PC-9 (cell line): ENCODE data around the gene TMEM30A. TPM values are rescaled to one million over a fixed set of nuclear protein-coding genes. Genes with fewer than 3 reads are reported as not detected.

ENCODE experiments used
- BruUV-seq: library from RNA; stranded (reverse); fragments of 400-500 nt; replicated peaks from 2 replicates; lab custom pipeline; 2021; lab: Mats Ljungman, UMichigan
- CTCF ChIA-PET: fragments of 300-600 bp; sonication (Branson Sonifier 250); formaldehyde crosslinking; loops from one replicate; lab custom pipeline; 2022; ENCODE audit warnings: antibody characterized with exemption; lab: Charles Lee
- POLR2A ChIA-PET: fragments of 300-600 bp; sonication (Branson Sonifier 250); formaldehyde crosslinking; loops from one replicate; lab custom pipeline; 2022; ENCODE audit warnings: antibody characterized with exemption; ENCODE audit not compliant: unreplicated experiment; lab: Charles Lee
- DNase-seq, 2 experiments: peaks; one replicate each; pipeline versions ENCODE4 v3.0.0 to v3.0.0-alpha.2; 2015 to 2022; ENCODE audit warnings: mixed read lengths in 1 of 2
- H2AFZ ChIP-seq: fragments of 200-600 bp; sonication (generic); 2 replicates; pipeline ENCODE4 v1.8.1; 2017; ENCODE audit warnings: antibody characterized with exemption
- H3F3A ChIP-seq: fragments of 200-600 bp; sonication (generic); 2 replicates; pipeline ENCODE4 v1.8.1; 2017; ENCODE audit warnings: antibody characterized with exemption, mild to moderate bottlenecking, low read depth; ENCODE audit not compliant: insufficient read depth
- H3K27ac ChIP-seq: fragments of 200-600 bp; sonication (generic); 2 replicates; pipeline ENCODE4 v1.6.1; 2016; ENCODE audit warnings: mixed run types
- H3K27me3 ChIP-seq: fragments of 200-600 bp; sonication (generic); 2 replicates; pipeline ENCODE4 v1.6.1; 2016; ENCODE audit warnings: low read depth, mixed run types; ENCODE audit not compliant: insufficient read depth
- H3K36me3 ChIP-seq: fragments of 200-600 bp; sonication (generic); 2 replicates; pipeline ENCODE4 v1.6.1; 2016; ENCODE audit warnings: low read depth, mixed run types
- H3K4me1 ChIP-seq: fragments of 200-600 bp; sonication (generic); replicated peaks from 2 replicates; pipeline ENCODE4 v1.6.1; 2016; ENCODE audit warnings: mixed run types; ENCODE audit not compliant: insufficient read depth
- H3K4me2 ChIP-seq: fragments of 200-600 bp; sonication (generic); 2 replicates; pipeline ENCODE4 v1.6.1; 2017; ENCODE audit warnings: mixed run types
- H3K4me3 ChIP-seq: fragments of 200-600 bp; sonication (generic); 2 replicates; pipeline ENCODE4 v1.6.1; 2016; ENCODE audit warnings: mixed run types
- H3K79me2 ChIP-seq: fragments of 200-600 bp; sonication (generic); 2 replicates; pipeline ENCODE4 v1.6.1; 2017; ENCODE audit warnings: low read depth, mixed run types
- H3K9me2 ChIP-seq: fragments of 200-600 bp; sonication (generic); 2 replicates; pipeline ENCODE4 v1.8.1; 2017; ENCODE audit warnings: mild to moderate bottlenecking; ENCODE audit not compliant: insufficient read depth
- H3K9me3 ChIP-seq: fragments of 200-600 bp; sonication (generic); 2 replicates; pipeline ENCODE4 v1.8.1; 2016; ENCODE audit warnings: low read depth; ENCODE audit not compliant: insufficient read depth
- H4K20me1 ChIP-seq: fragments of 200-600 bp; sonication (generic); 2 replicates; pipeline ENCODE4 v1.8.1; 2017; ENCODE audit not compliant: insufficient read depth
- CTCF ChIP-seq: fragments of 200-600 bp; sonication (generic); conservative IDR thresholded peaks from 2 replicates; pipeline ENCODE4 v1.6.1; 2017; ENCODE audit warnings: mixed run types, antibody characterized with exemption, mild to moderate bottlenecking, moderate library complexity
- EZH2 ChIP-seq: fragments of 200-600 bp; sonication (generic); IDR thresholded peaks from 2 replicates; pipeline ENCODE4 v1.8.0; 2017; ENCODE audit warnings: antibody characterized with exemption, low read depth
- intact Hi-C: fragments of 100-400 bp; cut with micrococcal nuclease; formaldehyde crosslinking; loops from one replicate; pipeline ENCODE4 v1.10.0; 2022; ENCODE audit not compliant: unreplicated experiment
- total RNA-seq: library from RNA; stranded (reverse); gene quantifications from 2 replicates; pipeline ENCODE4 v1.2.3, GENCODE V29; 2021

TMEM30A gene
- total RNA-seq, 1 experiment from 2014 or later = 122 TPM

DNA sequence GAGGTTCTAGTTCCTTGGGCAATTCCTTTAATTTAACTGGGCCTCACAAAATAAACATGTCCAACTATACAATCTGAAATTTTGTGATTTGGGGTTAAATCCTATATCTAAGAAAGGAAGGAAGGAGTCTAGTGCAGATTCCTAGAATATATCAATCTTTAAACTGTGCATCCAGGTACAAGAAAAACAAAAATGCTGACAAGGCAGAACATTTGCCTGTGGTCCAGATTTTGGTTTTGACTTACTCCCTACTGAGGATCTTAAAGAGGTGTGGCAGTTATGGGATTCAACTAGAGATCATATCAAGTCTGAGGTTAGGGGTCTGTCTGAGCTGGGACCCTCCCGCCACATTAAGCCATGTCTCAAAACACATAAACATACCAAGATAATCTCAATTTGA is 23.3 kb downstream of the TMEM30A start:
- intact Hi-C loops = no loop called here
- POLR2A ChIA-PET = no interaction called here
- Histone ChIP-seq H4K20me1 (peaks cover 8% of the 10 kb centered on the region), H3K27ac (no peak overlapping the region), H3K4me3 (no peak overlapping the region), H2AFZ (no peak overlapping the region), H3K79me2 (peaks cover 5% of the 10 kb centered on the region), H3K4me2 (no peak overlapping the region), H3F3A (peaks cover under 1% of the 10 kb centered on the region; the same call in 1 of the 2 replicates), H3K36me3 (peaks cover 20% of the 10 kb centered on the region; the same call in 1 of the 2 replicates), H3K9me3 (no peaks in the 10 kb centered on the region), H3K27me3 (no peaks in the 10 kb centered on the region), H3K9me2 (no peaks in the 10 kb centered on the region), H3K4me1 (no peaks in the 10 kb centered on the region)
- no peak for DNase-seq
- CTCF ChIA-PET = no interaction called here
- no peak for TF ChIP-seq CTCF
- TF ChIP-seq EZH2 = no peak
- BruUV-seq = no TSS peak

GRCh38 chr6:75257343-75258087 is 27.1 kb downstream of the TMEM30A start:
- DNase-seq = no peak
- Histone ChIP-seq H3K4me3 (no peak overlapping the region), H3K27me3 (no peaks in the 10 kb centered on the region), H4K20me1 (no peaks in the 10 kb centered on the region), H3K27ac (no peak overlapping the region), H3K4me1 (no peaks in the 10 kb centered on the region), H3K79me2 (no peaks in the 10 kb centered on the region), H3K4me2 (no peak overlapping the region), H3K9me3 (no peaks in the 10 kb centered on the region), H3F3A (peaks cover 4% of the 10 kb centered on the region; the same call in 1 of the 2 replicates), H2AFZ (no peak overlapping the region), H3K36me3 (peaks cover 26% of the 10 kb centered on the region; the same call in 1 of the 2 replicates), H3K9me2 (no peaks in the 10 kb centered on the region)
- ChIA-PET CTCF (no interaction called here), POLR2A (no interaction called here)
- TF ChIP-seq CTCF (no peak), EZH2 (no peak)
- BruUV-seq = no TSS peak
- intact Hi-C loops = no loop called here

DNA sequence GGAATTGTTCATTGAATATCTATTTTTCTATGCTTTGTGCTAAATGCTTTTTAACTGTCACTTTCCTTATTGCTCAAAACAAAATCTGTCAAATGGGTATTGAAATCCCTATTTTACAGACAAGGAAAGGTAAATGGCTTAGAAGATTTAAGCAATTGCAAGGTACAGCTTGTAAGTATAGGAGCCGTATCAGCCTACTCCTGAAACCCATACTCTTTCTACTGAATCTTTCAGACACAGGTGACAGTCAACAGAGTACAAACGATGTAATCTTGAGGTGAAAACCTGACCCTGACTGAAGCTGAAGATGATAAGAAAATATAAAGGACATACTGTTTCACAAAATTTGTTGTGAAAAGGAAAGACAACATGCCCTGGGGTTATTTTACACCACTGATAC is 34.0 kb downstream of the TMEM30A start:
- Histone ChIP-seq H3K27ac (no peak overlapping the region), H3F3A (peaks cover 9% of the 10 kb centered on the region; the same call in 1 of the 2 replicates), H3K4me1 (no peaks in the 10 kb centered on the region), H2AFZ (no peak overlapping the region), H4K20me1 (no peaks in the 10 kb centered on the region), H3K4me2 (no peak overlapping the region), H3K27me3 (no peaks in the 10 kb centered on the region), H3K9me2 (no peaks in the 10 kb centered on the region), H3K9me3 (no peaks in the 10 kb centered on the region), H3K79me2 (no peaks in the 10 kb centered on the region), H3K4me3 (no peak overlapping the region), H3K36me3 (0 out of 2 replicates have a peak, but pooled peaks cover 2% of the 10 kb centered on the region)
- CTCF ChIA-PET = no interaction called here
- DNase-seq = no peak
- no TSS peak for BruUV-seq
- POLR2A ChIA-PET = no interaction called here
- intact Hi-C loops = no loop called here
- TF ChIP-seq EZH2 (no peak), CTCF (no peak)
